Muscle layer of duodenum (tissue), 2 donors: ENCODE data around the gene ITGB1BP1.

Source experiments
- H3K27ac ChIP-seq: one replicate; pipeline ENCODE4 v1.7.0; 2013; ENCODE audit warnings: mild to moderate bottlenecking, low read length
- H3K27me3 ChIP-seq: one replicate; pipeline ENCODE4 v1.7.0; 2013; ENCODE audit warnings: low read depth, mild to moderate bottlenecking, control low read depth, low read length
- H3K36me3 ChIP-seq, 2 donors: one replicate each; pipeline ENCODE4 v1.7.0; 2013; ENCODE audit warnings: low read length in 2 of 2, control low read depth in 1 of 2, mild to moderate bottlenecking in 1 of 2; ENCODE audit not compliant: insufficient read depth in 2 of 2, control insufficient read depth in 1 of 2
- H3K4me1 ChIP-seq, 2 donors: one replicate each; pipeline ENCODE4 v1.7.0; 2013; ENCODE audit warnings: low read length in 2 of 2, mild to moderate bottlenecking in 2 of 2, control low read depth in 1 of 2, moderate library complexity in 1 of 2; ENCODE audit not compliant: insufficient read depth in 2 of 2, control insufficient read depth in 1 of 2
- H3K4me3 ChIP-seq, 2 donors: one replicate each; pipeline ENCODE4 v1.7.0; 2013; ENCODE audit warnings: low read length in 2 of 2, low read depth in 1 of 2, mild to moderate bottlenecking in 1 of 2
- H3K9me3 ChIP-seq, 2 donors: one replicate each; pipeline ENCODE4 v1.7.0; 2013; ENCODE audit warnings: low read length in 2 of 2, control low read depth in 1 of 2, mild to moderate bottlenecking in 1 of 2; ENCODE audit not compliant: control insufficient read depth in 1 of 2
- donor health status: healthy.

Gene ITGB1BP1

DNA sequence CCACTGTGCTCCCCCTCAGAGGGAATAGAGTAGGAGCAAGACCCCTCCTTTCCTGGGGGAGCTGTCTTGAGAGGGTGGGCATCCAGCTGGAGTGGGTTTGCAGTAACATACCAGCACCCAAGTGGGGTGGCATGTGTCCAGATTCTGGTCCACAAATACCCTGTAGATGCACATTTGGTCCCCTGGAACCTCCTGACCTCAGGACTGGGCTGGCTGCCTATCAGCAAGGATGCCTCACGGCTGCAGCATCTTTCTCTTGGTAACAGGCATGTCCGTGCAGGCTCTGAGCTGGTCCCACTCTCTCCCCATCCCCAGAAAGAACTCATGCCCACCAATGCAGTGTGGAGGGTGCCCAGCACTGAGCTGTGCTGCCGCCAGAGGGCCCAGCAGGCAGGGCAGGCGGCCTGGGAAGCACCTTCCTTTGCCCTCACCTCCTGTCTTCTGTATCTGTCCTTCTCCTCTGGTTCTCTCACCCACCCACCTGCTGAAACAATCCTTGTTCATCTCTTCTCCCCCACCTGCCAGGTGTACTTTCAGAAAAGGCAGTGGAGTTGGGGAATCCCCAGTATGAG is 47.4 kb downstream of the ITGB1BP1 start:
- Histone ChIP-seq H3K27me3 (no peaks in the 10 kb centered on the region), H3K27ac (no peak overlapping the region), H3K9me3 (no peaks in the 10 kb centered on the region), H3K4me1 (peaks cover 0 to 8% of the 10 kb centered on the region in 2 donors), H3K36me3 (peaks cover 23 to 26% of the 10 kb centered on the region in 2 donors), H3K4me3 (no peak overlapping the region)

DNA sequence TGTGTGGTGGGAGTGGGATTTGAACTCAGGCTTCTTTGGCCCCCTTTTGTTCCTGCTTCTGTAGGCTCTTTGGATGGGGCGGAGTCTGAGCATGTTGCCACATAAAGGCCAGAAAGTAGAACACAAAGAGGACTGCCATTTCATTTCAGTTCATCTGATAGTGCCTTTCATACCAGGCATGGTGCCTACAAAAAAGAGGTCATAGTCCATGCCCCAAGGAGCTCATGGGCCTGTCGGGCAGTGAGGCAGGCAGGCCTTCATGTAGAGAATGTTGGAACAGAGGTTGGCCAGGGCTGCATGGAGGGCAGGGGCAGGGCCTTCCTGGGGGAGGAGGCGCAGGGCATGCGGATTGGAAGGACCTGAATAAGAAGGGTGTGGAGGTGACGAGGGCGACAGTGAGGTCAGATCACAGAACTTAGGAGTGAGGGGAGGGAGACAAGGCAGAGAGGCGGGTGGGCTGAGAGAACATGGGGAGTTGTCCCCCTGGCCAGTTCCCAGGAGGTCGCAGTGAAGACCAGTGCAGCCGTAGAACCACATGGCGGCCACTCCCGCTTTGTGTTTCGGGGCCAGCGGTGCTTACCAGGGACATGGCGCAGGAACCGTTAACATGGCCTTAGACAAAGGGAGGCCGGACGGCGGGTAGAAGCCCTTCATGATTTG is 49.1 kb downstream of the ITGB1BP1 start:
- no peaks in the 10 kb centered on the region for H3K27me3 ChIP-seq
- H3K4me1 ChIP-seq, result peaks cover 0 to 8% of the 10 kb centered on the region in 2 donors
- no peak overlapping the region for H3K4me3 ChIP-seq
- H3K9me3 ChIP-seq, result no peaks in the 10 kb centered on the region
- peaks cover 22 to 38% of the 10 kb centered on the region in 2 donors for H3K36me3 ChIP-seq
- H3K27ac ChIP-seq, result no peak overlapping the region

DNA sequence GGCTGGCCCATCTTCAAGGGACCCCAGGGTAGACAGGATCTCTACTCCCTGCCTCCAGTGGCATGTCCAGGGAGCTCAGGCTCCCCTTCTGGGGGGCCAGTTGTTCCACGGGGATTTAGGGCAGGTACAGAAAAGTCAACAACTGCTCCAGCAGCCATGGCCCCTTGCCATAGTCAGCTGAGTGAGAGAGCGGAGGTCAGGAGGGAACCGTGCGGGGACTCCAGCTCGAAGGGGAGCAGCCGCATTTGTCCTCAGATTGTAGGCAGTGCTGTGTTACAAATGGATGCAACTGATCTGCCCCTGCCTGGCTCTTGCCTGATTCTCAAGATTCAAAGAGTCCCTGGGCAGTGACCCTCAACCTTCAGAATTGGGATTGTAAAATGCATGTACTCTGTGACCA is 49.9 kb downstream of the ITGB1BP1 start:
- H3K4me3 ChIP-seq, result no peak overlapping the region

DNA sequence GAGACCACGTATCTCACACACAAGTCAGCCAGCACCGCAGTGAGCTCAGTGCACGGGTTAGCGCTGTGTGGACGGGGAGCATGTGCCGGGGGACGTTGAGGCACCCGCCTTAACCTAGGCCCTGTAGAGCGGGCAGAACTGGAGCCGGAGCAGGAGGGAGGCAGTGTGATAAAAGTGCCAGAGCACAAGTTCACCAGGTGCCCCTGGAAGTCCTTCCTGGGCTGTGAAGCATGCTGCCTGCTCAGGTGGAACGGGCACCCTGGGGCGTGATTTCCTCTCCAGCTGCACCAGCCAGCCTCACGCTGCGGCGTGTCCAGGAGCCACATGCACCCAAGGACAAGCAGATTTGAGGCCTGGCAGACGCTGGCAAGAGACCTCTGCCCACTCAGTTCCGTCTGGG is 50.3 kb downstream of the ITGB1BP1 start:
- no peak overlapping the region for H3K4me3 ChIP-seq
- peaks cover 0 to 7% of the 10 kb centered on the region in 2 donors for H3K4me1 ChIP-seq
- peaks cover 25 to 38% of the 10 kb centered on the region in 2 donors for H3K36me3 ChIP-seq

More for the DNA sequence above, 49.9 kb downstream of the ITGB1BP1 start:
- Histone ChIP-seq H3K4me1 (peaks cover 0 to 8% of the 10 kb centered on the region in 2 donors), H3K27me3 (no peaks in the 10 kb centered on the region), H3K36me3 (peaks cover 23 to 38% of the 10 kb centered on the region in 2 donors), H3K9me3 (no peaks in the 10 kb centered on the region), H3K27ac (no peak overlapping the region)

DNA sequence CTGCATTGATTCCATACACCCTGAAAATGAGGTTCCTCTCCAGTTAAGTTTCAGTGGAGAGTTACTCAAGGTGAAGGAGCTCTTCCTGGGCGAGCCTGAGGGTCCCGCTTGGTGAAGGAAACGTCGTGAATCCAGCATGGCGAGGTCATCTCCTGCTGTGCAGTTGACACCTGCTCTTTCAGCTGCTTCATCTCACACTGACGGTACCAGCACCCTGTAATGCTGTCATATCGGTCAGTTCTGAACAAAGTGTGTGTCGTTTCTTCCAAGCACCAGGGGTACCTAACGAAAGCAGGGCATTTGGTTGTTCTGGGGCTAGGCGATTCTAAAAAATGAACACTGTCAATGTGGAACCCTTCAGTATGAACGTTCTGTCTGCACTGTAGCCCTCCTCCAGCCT is 52.6 kb downstream of the ITGB1BP1 start:
- Histone ChIP-seq H3K4me3 (no peak overlapping the region), H3K36me3 (peaks cover 33 to 48% of the 10 kb centered on the region in 2 donors), H3K4me1 (no peaks in the 10 kb centered on the region), H3K27me3 (no peaks in the 10 kb centered on the region), H3K9me3 (no peaks in the 10 kb centered on the region), H3K27ac (no peak overlapping the region)

More for the DNA sequence above, 50.3 kb downstream of the ITGB1BP1 start:
- no peaks in the 10 kb centered on the region for H3K9me3 ChIP-seq
- no peaks in the 10 kb centered on the region for H3K27me3 ChIP-seq
- no peak overlapping the region for H3K27ac ChIP-seq

DNA sequence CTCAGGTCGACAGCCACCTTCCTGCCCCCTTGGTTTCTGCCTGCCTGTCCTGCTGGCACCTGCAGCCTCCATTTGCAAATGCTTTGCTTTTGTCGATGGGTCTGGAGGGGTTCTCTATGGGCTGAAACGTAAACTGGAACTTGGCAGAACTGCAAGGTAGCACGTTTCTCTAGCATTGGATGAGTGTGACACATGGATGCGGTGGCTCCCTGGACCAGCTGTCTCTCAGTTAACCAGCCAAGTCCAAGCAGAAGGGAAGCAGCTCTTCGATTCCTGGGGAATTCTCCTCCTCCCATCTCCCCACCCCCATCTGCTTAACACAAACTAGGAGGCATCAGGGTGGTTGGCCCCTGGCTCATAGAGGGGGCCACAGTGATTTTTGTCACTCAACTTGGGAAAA is 57.3 kb downstream of the ITGB1BP1 start:
- Histone ChIP-seq H3K27me3 (no peaks in the 10 kb centered on the region), H3K36me3 (peaks cover 38% of the 10 kb centered on the region in 2 donors), H3K9me3 (no peaks in the 10 kb centered on the region), H3K27ac (no peak overlapping the region), H3K4me1 (no peaks in the 10 kb centered on the region), H3K4me3 (no peak overlapping the region)

DNA sequence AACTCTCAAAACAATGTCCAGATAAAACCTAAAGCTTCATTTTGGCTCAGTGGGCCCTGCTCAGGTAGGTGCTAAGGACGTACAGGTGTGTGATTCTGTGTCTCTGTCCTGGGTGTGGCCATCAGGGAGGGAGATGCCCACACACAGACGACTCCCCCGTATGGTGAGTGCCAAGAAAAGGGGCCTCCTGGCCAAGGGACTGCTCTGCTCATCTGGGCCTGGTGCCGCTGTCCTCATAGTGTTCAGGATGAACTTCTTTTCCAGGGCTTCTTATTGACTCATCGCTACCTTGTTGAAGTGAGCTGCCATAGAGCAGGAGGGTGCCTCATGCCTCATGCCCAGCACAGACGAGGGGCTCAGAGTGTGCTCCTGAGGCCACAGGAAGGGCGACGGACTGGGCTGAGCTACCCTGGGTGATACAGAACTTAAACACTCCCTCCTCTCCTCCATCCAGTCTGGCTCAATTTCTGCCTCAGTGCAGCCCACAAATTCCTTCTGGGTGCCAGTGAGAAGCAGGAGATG is 57.8 kb downstream of the ITGB1BP1 start:
- no peaks in the 10 kb centered on the region for H3K4me1 ChIP-seq
- no peak overlapping the region for H3K27ac ChIP-seq
- no peaks in the 10 kb centered on the region for H3K9me3 ChIP-seq
- no peaks in the 10 kb centered on the region for H3K27me3 ChIP-seq
- no peak overlapping the region for H3K4me3 ChIP-seq
- peaks cover 33 to 38% of the 10 kb centered on the region in 2 donors for H3K36me3 ChIP-seq

DNA sequence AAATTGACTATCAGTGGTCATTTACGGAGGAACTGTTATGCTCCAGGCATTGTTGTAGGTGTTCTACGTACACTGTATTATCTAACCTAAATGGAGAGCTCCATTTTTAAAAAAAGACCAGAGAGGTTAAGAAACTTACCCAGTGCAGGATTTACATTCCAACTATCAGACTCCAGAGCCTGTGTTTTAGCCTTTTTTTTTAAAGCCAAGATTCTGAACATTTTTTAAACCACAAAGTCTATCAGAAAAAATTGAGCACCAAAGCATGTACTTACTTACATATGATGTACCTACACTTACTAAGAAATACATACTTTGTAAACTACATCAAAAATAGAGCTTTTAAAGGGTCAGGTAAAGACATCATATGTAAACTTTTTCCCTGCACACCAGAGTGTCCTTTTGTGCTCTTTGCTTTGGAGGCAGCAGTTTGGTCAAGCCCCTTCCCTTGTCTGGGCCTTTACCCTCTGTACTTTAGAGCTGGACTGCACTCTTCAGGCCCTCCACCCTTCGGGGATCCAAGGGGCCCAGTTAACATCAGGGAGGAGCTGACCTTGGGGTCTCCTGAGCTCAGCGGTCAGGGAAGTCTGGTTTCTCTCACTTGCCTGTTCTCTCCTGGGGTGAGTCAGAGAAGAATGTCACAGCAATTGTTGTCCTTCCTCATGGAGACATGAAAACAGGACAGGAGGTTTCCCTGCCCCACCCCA is 58.4 kb downstream of the ITGB1BP1 start:
- peaks cover 34 to 38% of the 10 kb centered on the region in 2 donors for H3K36me3 ChIP-seq
- no peaks in the 10 kb centered on the region for H3K27me3 ChIP-seq
- no peak overlapping the region for H3K27ac ChIP-seq
- H3K9me3 ChIP-seq, result no peaks in the 10 kb centered on the region
- no peak overlapping the region for H3K4me3 ChIP-seq
- H3K4me1 ChIP-seq, result no peaks in the 10 kb centered on the region

DNA sequence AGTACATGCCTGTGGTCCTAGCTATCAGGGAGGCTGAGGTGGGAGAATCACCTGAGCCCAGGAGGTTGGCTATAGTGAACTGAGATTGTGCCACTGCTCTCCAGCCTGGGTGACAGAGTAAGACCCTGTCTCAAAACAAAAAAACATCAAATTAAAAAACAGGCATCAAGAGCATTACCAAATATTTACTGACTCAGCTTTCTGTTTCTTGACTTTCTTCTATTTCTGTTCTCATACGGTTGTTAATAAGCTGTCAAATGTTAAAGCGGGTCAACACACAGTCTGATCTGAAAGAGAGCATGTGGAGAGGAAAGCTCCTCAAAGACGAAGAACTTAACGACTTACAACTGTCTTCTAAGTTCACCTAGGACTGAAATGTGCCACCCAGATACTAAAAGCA is 59.0 kb downstream of the ITGB1BP1 start:
- H3K9me3 ChIP-seq, result no peaks in the 10 kb centered on the region
- H3K27me3 ChIP-seq, result no peaks in the 10 kb centered on the region
- H3K4me3 ChIP-seq, result no peak overlapping the region
- H3K36me3 ChIP-seq, result peaks cover 34 to 44% of the 10 kb centered on the region in 2 donors
- H3K27ac ChIP-seq, result no peak overlapping the region
- H3K4me1 ChIP-seq, result no peaks in the 10 kb centered on the region

DNA sequence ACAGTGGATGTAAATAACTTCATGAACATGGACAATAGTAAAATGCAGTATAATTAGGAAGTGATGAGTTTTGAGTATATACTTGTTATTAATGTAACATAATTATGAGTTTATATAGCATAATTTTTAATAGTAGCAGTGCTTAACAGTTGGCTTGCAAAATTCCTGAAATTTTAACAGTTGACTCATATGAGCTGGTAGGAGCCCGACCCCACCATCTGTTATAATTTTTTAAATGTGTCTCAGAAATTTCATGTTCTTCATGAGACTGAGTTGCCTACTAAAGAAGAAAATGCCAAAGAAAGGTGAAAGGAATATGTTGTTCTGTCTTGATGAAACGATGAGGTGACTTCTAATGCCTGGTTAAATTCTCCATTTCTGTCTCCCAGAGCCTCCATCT is 62.6 kb downstream of the ITGB1BP1 start:
- H3K9me3 ChIP-seq, result no peaks in the 10 kb centered on the region
- H3K27me3 ChIP-seq, result no peaks in the 10 kb centered on the region
- H3K36me3 ChIP-seq, result peaks cover 38 to 42% of the 10 kb centered on the region in 2 donors

DNA sequence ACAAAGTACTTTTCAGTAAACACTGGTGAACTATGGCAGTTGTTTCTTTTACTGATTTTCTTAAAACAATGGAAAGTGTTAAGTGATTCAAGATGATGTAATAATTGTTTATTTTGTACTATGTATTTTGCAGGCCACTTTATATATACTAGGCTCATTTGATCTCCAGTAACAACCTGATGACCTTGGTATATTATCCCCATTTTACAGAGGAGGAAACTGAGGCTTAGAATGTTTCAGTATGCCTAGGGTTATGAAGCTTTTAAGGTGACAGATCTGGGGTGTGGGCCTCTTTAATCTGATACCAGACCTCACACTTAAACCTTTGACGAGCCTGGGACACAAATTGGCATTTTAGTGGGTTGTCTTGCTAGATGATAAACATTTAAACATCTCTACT is 63.2 kb downstream of the ITGB1BP1 start:
- Histone ChIP-seq H3K27ac (no peak overlapping the region), H3K4me1 (no peaks in the 10 kb centered on the region), H3K36me3 (peaks cover 37 to 38% of the 10 kb centered on the region in 2 donors), H3K27me3 (no peaks in the 10 kb centered on the region), H3K4me3 (no peak overlapping the region), H3K9me3 (no peaks in the 10 kb centered on the region)

More for the DNA sequence above, 62.6 kb downstream of the ITGB1BP1 start:
- Histone ChIP-seq H3K4me3 (no peak overlapping the region), H3K27ac (no peak overlapping the region), H3K4me1 (no peaks in the 10 kb centered on the region)
